Stimulated activated naive B cell treated with anti-CD40 and anti-IgM and Interleukin-4, amounts not matched to agents 10 μg/mL and 1 μg/mL and 100 μg/mL, for 72 hours (primary cell): ENCODE results near the gene SEPTIN5.
"Not testable (repeated sequence)": the region's sequence is repeated elsewhere in the genome, so short reads cannot be mapped to it uniquely, and the experiment has no call there.

Experiments
- ATAC-seq, 2 donors: fragments of 150-1000 bp; cut with Tn5 transposase; replicated peaks; 2 replicates each; pipeline ENCODE4 v1.10.0; 2021; ENCODE audit warnings: moderate library complexity in 1 of 2
- DNase-seq: peaks from one replicate; pipeline ENCODE4 v3.0.0; 2021
- H3K27ac Mint-ChIP-seq: one replicate; pipeline ENCODE4 v1.8.0; 2022; ENCODE audit warnings: mild to moderate bottlenecking, mixed read lengths
- H3K27me3 Mint-ChIP-seq, 2 donors: one replicate each; pipeline ENCODE4 v1.8.0; 2022; ENCODE audit warnings: mixed read lengths in 2 of 2
- H3K36me3 Mint-ChIP-seq, 2 donors: one replicate each; pipeline ENCODE4 v1.8.0; 2022; ENCODE audit warnings: mixed read lengths in 2 of 2, mild to moderate bottlenecking in 1 of 2
- H3K4me1 Mint-ChIP-seq, 2 donors: one replicate each; pipeline ENCODE4 v1.8.0; 2022; ENCODE audit warnings: mixed read lengths in 2 of 2, mild to moderate bottlenecking in 1 of 2
- H3K4me3 Mint-ChIP-seq, 2 donors: one replicate each; pipeline ENCODE4 v1.8.0; 2022; ENCODE audit warnings: mild to moderate bottlenecking in 2 of 2, mixed read lengths in 2 of 2, moderate library complexity in 1 of 2
- H3K9me3 Mint-ChIP-seq, 2 donors: one replicate each; pipeline ENCODE4 v1.8.0; 2022; ENCODE audit warnings: mixed read lengths in 2 of 2, mild to moderate bottlenecking in 1 of 2

The SEPTIN5 gene

GRCh38 chr22:19691721-19692341 lies 22.5 kb upstream of the SEPTIN5 start:
- Mint-ChIP-seq H3K27ac (no peak overlapping the region), H3K27me3 (peaks cover 21 to 25% of the 10 kb centered on the region in 2 donors), H3K4me1 (no peaks in the 10 kb centered on the region), H3K9me3 (no peaks in the 10 kb centered on the region), H3K36me3 (no peaks in the 10 kb centered on the region), H3K4me3 (no peak overlapping the region)
- DNase-seq (no peak), ATAC-seq (no peak)

- Mint-ChIP-seq H3K27ac (no peak overlapping the region), H3K9me3 (no peaks in the 10 kb centered on the region), H3K27me3 (peaks cover 21 to 27% of the 10 kb centered on the region in 2 donors), H3K36me3 (no peaks in the 10 kb centered on the region), H3K4me3 (no peak overlapping the region), H3K4me1 (no peaks in the 10 kb centered on the region)
- DNase-seq = no peak
- no peak for ATAC-seq
Observed at GRCh38 chr22:19693581-19693980, 20.7 kb upstream of the SEPTIN5 start.

GRCh38 chr22:19693981-19694670 lies 20.2 kb upstream of the SEPTIN5 start:
- H3K27ac Mint-ChIP-seq = no peak overlapping the region
- peaks cover 21 to 22% of the 10 kb centered on the region in 2 donors for H3K27me3 Mint-ChIP-seq
- ATAC-seq = no peak

GRCh38 chr22:19694696-19695095 lies 19.6 kb upstream of the SEPTIN5 start:
- Mint-ChIP-seq H3K27me3 (peaks cover 21 to 23% of the 10 kb centered on the region in 2 donors), H3K4me3 (no peak overlapping the region), H3K27ac (no peak overlapping the region)

More at GRCh38 chr22:19693981-19694670, 20.2 kb upstream of the SEPTIN5 start:
- no peaks in the 10 kb centered on the region for H3K4me1 Mint-ChIP-seq
- H3K4me3 Mint-ChIP-seq = no peak overlapping the region
- no peak for DNase-seq
- no peaks in the 10 kb centered on the region for H3K36me3 Mint-ChIP-seq
- no peaks in the 10 kb centered on the region for H3K9me3 Mint-ChIP-seq

GRCh38 chr22:19696504-19697276 lies 17.6 kb upstream of the SEPTIN5 start:
- no peak overlapping the region for H3K4me3 Mint-ChIP-seq
- no peaks in the 10 kb centered on the region for H3K4me1 Mint-ChIP-seq

More at GRCh38 chr22:19694696-19695095, 19.6 kb upstream of the SEPTIN5 start:
- no peaks in the 10 kb centered on the region for H3K36me3 Mint-ChIP-seq
- no peaks in the 10 kb centered on the region for H3K4me1 Mint-ChIP-seq
- ATAC-seq (no peak), DNase-seq (no peak)
- H3K9me3 Mint-ChIP-seq = no peaks in the 10 kb centered on the region

GRCh38 chr22:19697871-19698270 lies 16.4 kb upstream of the SEPTIN5 start:
- peaks cover 25 to 32% of the 10 kb centered on the region in 2 donors for H3K27me3 Mint-ChIP-seq
- not testable (repeated sequence) for H3K4me1 Mint-ChIP-seq, H3K27ac Mint-ChIP-seq, ATAC-seq, H3K4me3 Mint-ChIP-seq, H3K36me3 Mint-ChIP-seq, H3K9me3 Mint-ChIP-seq, DNase-seq

More at GRCh38 chr22:19696504-19697276, 17.6 kb upstream of the SEPTIN5 start:
- no peak overlapping the region for H3K27ac Mint-ChIP-seq
- peaks cover 25 to 32% of the 10 kb centered on the region in 2 donors for H3K27me3 Mint-ChIP-seq
- DNase-seq (no peak), ATAC-seq (no peak)
- no peaks in the 10 kb centered on the region for H3K36me3 Mint-ChIP-seq
- no peaks in the 10 kb centered on the region for H3K9me3 Mint-ChIP-seq

GRCh38 chr22:19700790-19701419 lies 13.4 kb upstream of the SEPTIN5 start:
- H3K27ac Mint-ChIP-seq = no peak overlapping the region
- DNase-seq = no peak
- no peak overlapping the region for H3K4me3 Mint-ChIP-seq
- no peaks in the 10 kb centered on the region for H3K36me3 Mint-ChIP-seq
- H3K27me3 Mint-ChIP-seq = peaks cover 15 to 38% of the 10 kb centered on the region in 2 donors
- H3K4me1 Mint-ChIP-seq = no peaks in the 10 kb centered on the region
- ATAC-seq = no peak
- no peaks in the 10 kb centered on the region for H3K9me3 Mint-ChIP-seq

- Mint-ChIP-seq H3K4me3 (no peak overlapping the region), H3K27me3 (peaks cover 10 to 31% of the 10 kb centered on the region in 2 donors), H3K36me3 (no peaks in the 10 kb centered on the region), H3K9me3 (no peaks in the 10 kb centered on the region), H3K4me1 (no peaks in the 10 kb centered on the region), H3K27ac (no peak overlapping the region)
- DNase-seq (no peak), ATAC-seq (no peak)
Observed at GRCh38 chr22:19701420-19702145, 12.7 kb upstream of the SEPTIN5 start.

- Mint-ChIP-seq H3K27ac (no peak overlapping the region), H3K4me1 (no peaks in the 10 kb centered on the region), H3K36me3 (no peaks in the 10 kb centered on the region), H3K27me3 (peaks cover 9 to 24% of the 10 kb centered on the region in 2 donors), H3K9me3 (no peaks in the 10 kb centered on the region), H3K4me3 (no peak overlapping the region)
- no peak for ATAC-seq
- no peak for DNase-seq
Observed at GRCh38 chr22:19703869-19704268, 10.4 kb upstream of the SEPTIN5 start.

- no peaks in the 10 kb centered on the region for H3K36me3 Mint-ChIP-seq
- H3K9me3 Mint-ChIP-seq = no peaks in the 10 kb centered on the region
- DNase-seq (no peak), ATAC-seq (no peak)
- H3K27ac Mint-ChIP-seq = no peak overlapping the region
- H3K4me3 Mint-ChIP-seq = no peak overlapping the region
- H3K27me3 Mint-ChIP-seq = peaks cover 16 to 24% of the 10 kb centered on the region in 2 donors
- H3K4me1 Mint-ChIP-seq = no peaks in the 10 kb centered on the region
Observed at GRCh38 chr22:19704355-19705015, 9.8 kb upstream of the SEPTIN5 start.

- no peak for ATAC-seq
- Mint-ChIP-seq H3K27me3 (peaks cover 14 to 16% of the 10 kb centered on the region in 2 donors), H3K4me3 (no peak overlapping the region), H3K4me1 (peaks cover 0 to 2% of the 10 kb centered on the region in 2 donors), H3K9me3 (no peaks in the 10 kb centered on the region), H3K27ac (no peak overlapping the region), H3K36me3 (no peaks in the 10 kb centered on the region)
- DNase-seq = no peak
Observed at GRCh38 chr22:19705181-19705934, 8.9 kb upstream of the SEPTIN5 start.

- Mint-ChIP-seq H3K9me3 (no peaks in the 10 kb centered on the region), H3K27ac (no peak overlapping the region), H3K36me3 (no peaks in the 10 kb centered on the region), H3K27me3 (peaks cover 9% of the 10 kb centered on the region in 2 donors), H3K4me1 (peaks cover 0 to 2% of the 10 kb centered on the region in 2 donors), H3K4me3 (no peak overlapping the region)
- DNase-seq = no peak
- ATAC-seq = no peak
Observed at GRCh38 chr22:19706661-19707151, 7.6 kb upstream of the SEPTIN5 start.
